Uterus (tissue), 4 donors: Measurements from ENCODE around the gene NEURL3. TPM values are rescaled to one million over a fixed set of nuclear protein-coding genes. Genes with fewer than 3 reads are reported as not detected.

Experiments used
- DNase-seq, 2 donors: peaks; one replicate each; pipeline ENCODE4 v3.0.0-alpha.2; 2019 to 2020
- H3K27ac ChIP-seq, 2 donors: fragments of 200-600 bp; sonication (generic); 1 replicate in 1 of 2; 2 replicates in 1 of 2; pipeline ENCODE4 v1.5.1; 2016 to 2018
- H3K27me3 ChIP-seq, 2 donors: fragments of 200-600 bp; sonication (generic); one replicate each; pipeline ENCODE4 v1.5.1; 2018 to 2019; ENCODE audit warnings: control low read depth in 1 of 2
- H3K36me3 ChIP-seq, 2 donors: fragments of 200-600 bp; sonication (generic); one replicate each; pipeline ENCODE4 v1.5.1; 2019; ENCODE audit warnings: control low read depth in 1 of 2
- H3K4me1 ChIP-seq, 2 donors: fragments of 200-600 bp; sonication (generic); one replicate each; pipeline ENCODE4 v1.5.1; 2018 to 2019; ENCODE audit warnings: control low read depth in 1 of 2
- H3K4me3 ChIP-seq, 2 donors: fragments of 200-600 bp; sonication (generic); 1 replicate in 1 of 2; 2 replicates in 1 of 2; pipeline ENCODE4 v1.5.1; 2018 to 2019; ENCODE audit warnings: mild to moderate bottlenecking in 1 of 2
- H3K9me3 ChIP-seq, 2 donors: fragments of 200-600 bp; sonication (generic); one replicate each; pipeline ENCODE4 v1.5.1; 2019; ENCODE audit warnings: control low read depth in 1 of 2
- CTCF ChIP-seq, 4 experiments: fragments of 200-600 bp in 2 of 4; fragments of 450-650 bp in 2 of 4; sonication (generic) in 2 of 4; IDR thresholded peaks; one replicate each; pipeline ENCODE4 v1.5.1; 2016 to 2019; ENCODE audit warnings: antibody characterized with exemption in 4 of 4, mild to moderate bottlenecking in 2 of 4, moderate library complexity in 1 of 4
- POLR2A ChIP-seq, 2 donors: fragments of 450-650 bp; IDR thresholded peaks; one replicate each; pipeline ENCODE4 v1.6.1; 2016; ENCODE audit warnings: antibody characterized with exemption in 2 of 2, mild to moderate bottlenecking in 1 of 2, moderate library complexity in 1 of 2
- intact Hi-C: fragments of 100-400 bp; cut with DNase I; formaldehyde crosslinking; loops from one replicate; pipeline ENCODE4 v1.15.1; 2023; ENCODE audit warnings: low total_unique reads
- total RNA-seq, 4 donors: library from RNA; depleted of rRNA in 3 of 4; stranded (reverse); fragments of >200 nt in 3 of 4; gene quantifications; one replicate each; pipeline versions ENCODE4 v1.1.0 to v1.2.4, GENCODE V29; 2014 to 2023
- donor health status: DM: yes; HTN: yes; CAD: no.

Gene NEURL3
- total RNA-seq, 4 donors from 2014 or later, result not detected

GRCh38 chr2:96520697-96521096 is 15.5 kb upstream of the NEURL3 start:
- intact Hi-C loops, result no loop called here
- DNase-seq, result no peak
- Histone ChIP-seq H3K4me1 (peaks cover 0 to 11% of the 10 kb centered on the region in 2 donors), H3K4me3 (no peak overlapping the region), H3K9me3 (no peaks in the 10 kb centered on the region), H3K36me3 (no peaks in the 10 kb centered on the region), H3K27me3 (no peaks in the 10 kb centered on the region), H3K27ac (no peak overlapping the region)
- TF ChIP-seq POLR2A (IDR thresholded peaks at IDR 0.05) (no peak), CTCF (IDR thresholded peaks at IDR 0.05) (no peak)

GRCh38 chr2:96520231-96520630 is 15.1 kb upstream of the NEURL3 start:
- H3K27ac ChIP-seq, result no peak overlapping the region
- intact Hi-C loops, result no loop called here
- peaks cover 0 to 11% of the 10 kb centered on the region in 2 donors for H3K4me1 ChIP-seq
- TF ChIP-seq CTCF (IDR thresholded peaks at IDR 0.05), result no peak
- TF ChIP-seq POLR2A (IDR thresholded peaks at IDR 0.05), result no peak
- no peaks in the 10 kb centered on the region for H3K9me3 ChIP-seq
- no peaks in the 10 kb centered on the region for H3K27me3 ChIP-seq
- H3K36me3 ChIP-seq, result no peaks in the 10 kb centered on the region
- DNase-seq, result no peak
- H3K4me3 ChIP-seq, result no peak overlapping the region

- Histone ChIP-seq H3K27ac (no peak overlapping the region), H3K4me3 (no peak overlapping the region), H3K27me3 (no peaks in the 10 kb centered on the region), H3K4me1 (no peaks in the 10 kb centered on the region), H3K9me3 (no peaks in the 10 kb centered on the region), H3K36me3 (no peaks in the 10 kb centered on the region)
- intact Hi-C loops, result no loop called here
- DNase-seq, result no peak
- TF ChIP-seq POLR2A (IDR thresholded peaks at IDR 0.05) (no peak), CTCF (IDR thresholded peaks at IDR 0.05) (no peak)
These were observed 11.9 kb upstream of the NEURL3 start for GRCh38 chr2:96517079-96517478.

- Histone ChIP-seq H3K27ac (no peak overlapping the region), H3K4me3 (no peak overlapping the region), H3K4me1 (no peaks in the 10 kb centered on the region), H3K9me3 (no peaks in the 10 kb centered on the region), H3K36me3 (no peaks in the 10 kb centered on the region), H3K27me3 (no peaks in the 10 kb centered on the region)
- TF ChIP-seq CTCF (IDR thresholded peaks at IDR 0.05), result no peak
- no peak for TF ChIP-seq POLR2A (IDR thresholded peaks at IDR 0.05)
- no peak for DNase-seq
- intact Hi-C loops, result no loop called here
These were observed 9.4 kb upstream of the NEURL3 start for GRCh38 chr2:96514521-96514920.

GRCh38 chr2:96512341-96512740 is 7.2 kb upstream of the NEURL3 start:
- Histone ChIP-seq H3K9me3 (no peaks in the 10 kb centered on the region), H3K4me3 (no peak overlapping the region), H3K27ac (no peak overlapping the region), H3K27me3 (no peaks in the 10 kb centered on the region), H3K4me1 (no peaks in the 10 kb centered on the region), H3K36me3 (no peaks in the 10 kb centered on the region)
- intact Hi-C loops, result no loop called here
- no peak for DNase-seq
- TF ChIP-seq CTCF (IDR thresholded peaks at IDR 0.05), result no peak
- no peak for TF ChIP-seq POLR2A (IDR thresholded peaks at IDR 0.05)
